ENCODE results near the gene CEL.
"Not testable (repeated sequence)": the region's sequence is repeated elsewhere in the genome, so short reads cannot be mapped to it uniquely, and the experiment has no call there.

CEL gene

GRCh38 chr9:133048595-133048994 lies 13.2 kb upstream of the CEL start:
- DNase-seq = peak in 1 of 2 donors; percentile 35

- DNase-seq = no peak
These were observed 12.7 kb upstream of the CEL start for GRCh38 chr9:133049043-133049442.

GRCh38 chr9:133050142-133050541 lies 11.6 kb upstream of the CEL start:
- no peak for DNase-seq

GRCh38 chr9:133050781-133051180 lies 11.0 kb upstream of the CEL start:
- no peak for DNase-seq

GRCh38 chr9:133051281-133051900 lies 10.4 kb upstream of the CEL start:
- DNase-seq = no peak

GRCh38 chr9:133051966-133052539 lies 9.7 kb upstream of the CEL start:
- no peak for DNase-seq

- DNase-seq = no peak
These were observed 7.4 kb upstream of the CEL start for GRCh38 chr9:133054194-133054890.

GRCh38 chr9:133054966-133055365 lies 6.8 kb upstream of the CEL start:
- DNase-seq = no peak

GRCh38 chr9:133055788-133056420 lies 5.9 kb upstream of the CEL start:
- DNase-seq = no peak

- no peak for DNase-seq
These were observed 5.2 kb upstream of the CEL start for GRCh38 chr9:133056533-133056932.

GRCh38 chr9:133057006-133057405 lies 4.8 kb upstream of the CEL start:
- peak in 1 of 2 donors; percentile 16 for DNase-seq

- no peak for DNase-seq
These were observed 4.2 kb upstream of the CEL start for GRCh38 chr9:133057553-133057952.

- no peak for DNase-seq
These were observed 3.7 kb upstream of the CEL start for GRCh38 chr9:133058071-133058470.

GRCh38 chr9:133058550-133059320 lies 3.0 kb upstream of the CEL start:
- DNase-seq = no peak

GRCh38 chr9:133059623-133060022 lies 2.2 kb upstream of the CEL start:
- DNase-seq = no peak

- no peak for DNase-seq
These were observed 1.4 kb upstream of the CEL start for GRCh38 chr9:133060417-133060841.

GRCh38 chr9:133061019-133061763 lies 590 bp upstream of the CEL start:
- DNase-seq = not testable (repeated sequence)

GRCh38 chr9:133062569-133062968 lies 788 bp downstream of the CEL start:
- DNase-seq = not testable (repeated sequence)

GRCh38 chr9:133063159-133063499 lies 1.3 kb downstream of the CEL start:
- no peak for DNase-seq

- DNase-seq = no peak
These were observed 1.9 kb downstream of the CEL start for GRCh38 chr9:133063500-133064231.

- no peak for DNase-seq
These were observed 2.7 kb downstream of the CEL start for GRCh38 chr9:133064241-133065069.

Data from CD4-positive, alpha-beta T cell treated with Interleukin-1 beta for 1 hour (primary cell).